NCI-H2107 (cell line): Measurements from ENCODE around the gene SFI1.
A peak's percentile ranks its signal among the peaks of the same experiment; 100 is the strongest.
"Not testable (repeated sequence)": the region's sequence is repeated elsewhere in the genome, so short reads cannot be mapped to it uniquely, and the experiment has no call there.

Experiments
- DNase-seq: peaks from one replicate; lab custom pipeline; 2025; lab: John Stamatoyannopoulos, UW

The SFI1 gene

DNA sequence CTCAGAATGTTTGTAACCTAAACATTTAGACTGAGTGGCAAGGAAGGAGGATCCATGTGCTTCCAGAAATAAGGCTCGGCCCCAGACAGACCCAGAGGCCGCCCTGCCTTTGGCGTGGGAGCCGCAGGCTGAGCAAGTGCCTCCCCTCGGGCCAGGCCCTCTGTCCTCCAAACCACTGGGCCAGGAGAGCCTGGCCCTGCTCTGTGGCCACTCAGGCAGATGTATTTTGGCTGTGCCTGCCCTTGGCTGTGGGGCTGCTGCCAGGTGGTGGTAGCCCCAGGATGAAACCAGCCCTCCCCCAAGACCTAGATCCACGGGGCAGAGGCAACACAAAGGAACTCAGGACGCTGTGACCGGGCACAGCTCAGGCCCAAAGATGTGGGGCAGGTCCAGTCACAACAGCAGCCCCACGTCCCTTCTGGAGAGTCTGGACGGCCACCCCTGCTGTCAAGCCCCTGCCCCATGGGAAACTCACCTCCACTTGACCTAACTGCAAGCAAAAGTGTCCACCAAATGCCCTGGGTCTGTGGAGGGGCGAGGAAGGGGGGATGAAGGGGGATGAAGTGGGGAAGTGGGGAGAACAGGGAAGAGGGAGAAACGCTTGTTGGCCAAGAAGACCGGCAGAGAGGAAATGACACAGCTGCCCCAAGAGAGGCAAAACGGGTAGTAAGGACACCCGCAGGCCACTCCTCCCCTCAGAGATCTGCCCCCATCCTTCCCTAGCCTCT lies 141.7 kb downstream of the SFI1 start:
- DNase-seq, result no peak

DNA sequence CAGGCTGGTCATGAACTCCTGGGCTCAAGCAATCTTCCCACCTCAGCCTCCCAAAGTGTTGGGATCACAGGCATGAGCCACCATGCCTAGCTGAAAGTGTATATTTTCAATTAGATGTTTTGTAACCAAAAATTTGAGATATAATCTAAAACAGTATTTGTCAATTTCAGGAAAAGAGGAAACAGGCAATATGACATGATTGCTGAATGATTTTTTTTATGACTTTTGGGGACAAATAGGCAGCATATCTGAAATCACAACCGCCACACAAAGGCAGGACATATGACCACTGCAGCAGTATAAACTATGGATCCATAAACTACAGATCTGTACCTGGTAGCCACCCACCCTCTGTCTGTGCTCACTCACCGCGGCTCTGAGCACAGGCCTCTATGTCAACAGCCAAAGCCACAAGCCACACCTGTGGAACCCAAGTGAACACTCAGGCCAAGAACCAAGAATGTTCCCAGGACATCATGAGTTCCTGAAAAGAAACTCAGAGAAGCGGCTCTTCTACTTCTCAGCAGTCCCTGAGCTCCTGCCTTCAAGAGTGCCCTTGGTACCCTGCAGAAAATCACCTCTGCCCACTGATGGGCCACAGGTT lies 143.2 kb downstream of the SFI1 start:
- DNase-seq, result no peak

DNA sequence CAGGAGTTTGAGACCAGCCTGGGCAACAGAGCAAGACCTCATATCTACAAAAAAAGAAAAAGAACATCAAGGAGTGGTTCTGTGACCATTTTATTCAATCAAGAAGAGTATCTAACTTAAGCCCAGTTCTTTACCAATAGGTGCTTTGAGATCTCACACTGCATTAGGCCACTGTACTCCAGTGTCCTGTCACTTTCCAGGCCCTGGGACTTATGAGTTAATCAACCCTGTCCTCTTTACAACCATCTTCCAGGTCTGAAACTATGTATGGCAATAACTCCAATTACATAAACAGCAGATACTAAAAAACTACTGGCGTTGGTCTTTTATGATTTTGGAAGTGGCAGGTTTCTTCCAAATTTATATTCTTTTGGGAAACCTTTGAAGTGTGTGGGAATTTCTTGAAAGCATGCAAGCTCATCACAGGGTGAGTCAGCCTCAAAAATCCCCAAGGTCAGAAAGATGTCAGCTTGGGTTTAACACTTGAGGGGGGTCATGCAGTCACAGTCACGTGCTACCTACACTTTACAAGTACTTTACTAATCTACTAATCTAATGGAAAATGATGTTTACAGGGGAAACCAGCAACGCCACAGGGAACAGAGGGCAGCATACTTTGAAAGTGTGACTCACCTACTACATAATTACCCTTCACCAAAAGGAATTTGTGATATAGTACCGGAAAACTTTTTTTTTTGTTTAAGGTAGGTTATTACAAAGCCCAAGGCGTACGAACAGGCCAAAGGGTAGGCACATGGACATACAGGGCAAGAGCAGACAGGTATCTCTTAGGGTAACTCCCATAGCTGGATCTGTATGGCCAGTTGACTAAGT lies 150.1 kb downstream of the SFI1 start:
- DNase-seq, result no peak

DNA sequence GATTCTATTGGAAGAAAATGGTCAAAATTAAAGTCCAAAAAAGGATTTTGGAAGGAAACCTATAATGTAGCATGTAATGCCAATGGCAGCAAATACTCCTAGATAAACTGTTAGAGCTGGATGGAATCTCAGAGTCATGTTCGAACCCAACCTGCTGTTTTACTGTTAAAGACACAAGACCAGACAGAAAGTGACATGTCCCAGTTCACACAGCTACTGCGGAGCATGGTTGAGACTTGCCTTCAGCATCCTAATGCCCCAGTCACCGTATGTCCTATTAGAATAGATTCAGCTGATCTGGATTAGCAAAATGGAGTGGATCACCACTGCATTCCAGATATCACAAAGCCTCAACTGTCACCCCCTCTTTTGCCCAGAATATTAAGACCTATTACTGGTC lies 150.7 kb downstream of the SFI1 start:
- DNase-seq, result no peak

DNA sequence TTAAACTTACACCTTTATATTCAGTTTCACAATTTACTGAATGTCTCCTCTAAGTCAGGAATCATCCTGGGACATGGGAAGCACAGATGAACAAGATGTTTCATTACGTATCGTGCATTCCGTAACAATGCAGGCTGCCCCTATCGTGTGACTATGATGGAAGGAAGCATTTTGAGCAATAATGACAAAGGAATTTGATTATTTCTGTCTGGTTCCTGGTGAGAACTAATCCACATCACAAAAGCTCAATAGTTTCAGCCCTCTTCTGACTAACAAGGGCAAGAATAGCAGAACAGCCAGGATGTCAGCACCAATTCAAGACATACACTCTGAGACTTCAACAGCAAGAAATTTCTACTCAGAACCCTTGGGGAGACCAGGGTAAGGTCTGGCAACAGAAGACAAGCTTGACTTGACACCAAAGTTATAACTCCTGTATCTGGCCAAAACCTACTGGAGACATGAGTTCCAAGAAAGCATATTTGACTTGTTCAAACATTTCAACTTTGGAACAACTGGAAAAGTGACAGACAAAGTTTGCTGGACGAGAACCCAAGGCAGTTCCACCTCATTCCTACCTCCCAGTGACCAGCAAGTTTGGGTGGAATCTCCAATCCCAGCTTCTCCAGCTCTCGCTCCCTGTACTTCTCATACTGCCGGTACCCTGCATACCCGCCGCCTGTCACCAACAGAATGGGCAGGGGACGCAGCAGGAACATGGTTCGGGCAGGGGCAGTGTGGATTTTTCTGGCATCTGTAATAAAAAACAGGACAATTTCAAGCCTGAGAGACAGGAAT lies 151.4 kb downstream of the SFI1 start:
- DNase-seq, result no peak

DNA sequence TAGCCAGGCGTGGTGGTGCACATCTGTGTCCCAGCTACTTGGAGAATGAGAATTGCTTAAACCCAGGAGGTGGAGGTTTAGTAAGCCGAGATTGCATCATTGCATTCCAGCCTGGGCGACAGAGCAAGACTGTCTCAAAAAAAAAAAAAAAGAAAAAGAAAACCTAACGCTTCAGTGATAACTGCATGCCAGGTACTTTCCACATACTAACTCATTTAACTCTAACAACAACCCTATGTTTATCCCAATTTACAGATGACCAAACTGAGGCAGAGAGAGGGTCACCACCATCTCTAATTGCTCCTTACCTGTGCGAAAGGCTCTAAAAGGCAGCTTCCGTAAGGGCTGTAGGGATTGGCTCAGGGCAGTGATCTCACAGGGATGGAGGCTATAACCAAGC lies 154.1 kb downstream of the SFI1 start:
- no peak for DNase-seq

DNA sequence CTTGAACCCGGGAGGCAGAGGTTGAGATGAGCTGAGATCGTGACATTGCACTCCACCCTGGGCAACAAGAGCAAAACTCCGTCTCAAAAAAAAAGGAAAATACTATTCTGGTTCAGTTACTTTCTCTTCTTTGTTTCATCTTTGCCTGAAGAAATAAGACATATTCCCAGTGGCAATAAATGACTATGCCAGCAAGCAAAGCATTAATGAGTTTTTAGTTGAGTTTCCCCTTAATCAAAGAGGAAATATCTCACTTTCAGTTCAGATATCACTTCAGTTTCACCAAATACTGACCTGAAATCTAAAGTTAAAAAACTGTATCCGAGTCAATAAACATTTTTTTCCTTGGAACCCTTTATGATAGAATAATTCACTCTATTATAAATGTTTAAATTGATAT lies 155.3 kb downstream of the SFI1 start:
- no peak for DNase-seq

DNA sequence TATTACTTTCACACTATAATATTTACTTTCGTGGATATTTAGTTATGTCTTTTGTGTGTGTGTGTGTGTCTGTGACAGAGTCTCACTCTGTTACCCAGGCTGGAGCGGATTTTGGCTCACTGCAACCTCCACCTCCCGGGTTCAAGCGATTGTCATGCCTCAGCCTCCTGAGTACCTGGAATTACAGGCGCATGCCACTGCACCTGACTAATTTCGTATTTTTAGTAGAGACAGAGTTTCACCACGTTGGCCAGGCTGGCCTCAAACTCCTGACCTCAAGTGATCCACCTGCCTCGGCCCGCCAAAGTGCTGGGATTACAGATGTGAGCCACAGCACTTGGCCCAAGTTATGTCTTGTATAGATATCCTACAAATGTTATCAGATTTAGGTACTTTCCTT lies 155.8 kb downstream of the SFI1 start:
- no peak for DNase-seq

DNA sequence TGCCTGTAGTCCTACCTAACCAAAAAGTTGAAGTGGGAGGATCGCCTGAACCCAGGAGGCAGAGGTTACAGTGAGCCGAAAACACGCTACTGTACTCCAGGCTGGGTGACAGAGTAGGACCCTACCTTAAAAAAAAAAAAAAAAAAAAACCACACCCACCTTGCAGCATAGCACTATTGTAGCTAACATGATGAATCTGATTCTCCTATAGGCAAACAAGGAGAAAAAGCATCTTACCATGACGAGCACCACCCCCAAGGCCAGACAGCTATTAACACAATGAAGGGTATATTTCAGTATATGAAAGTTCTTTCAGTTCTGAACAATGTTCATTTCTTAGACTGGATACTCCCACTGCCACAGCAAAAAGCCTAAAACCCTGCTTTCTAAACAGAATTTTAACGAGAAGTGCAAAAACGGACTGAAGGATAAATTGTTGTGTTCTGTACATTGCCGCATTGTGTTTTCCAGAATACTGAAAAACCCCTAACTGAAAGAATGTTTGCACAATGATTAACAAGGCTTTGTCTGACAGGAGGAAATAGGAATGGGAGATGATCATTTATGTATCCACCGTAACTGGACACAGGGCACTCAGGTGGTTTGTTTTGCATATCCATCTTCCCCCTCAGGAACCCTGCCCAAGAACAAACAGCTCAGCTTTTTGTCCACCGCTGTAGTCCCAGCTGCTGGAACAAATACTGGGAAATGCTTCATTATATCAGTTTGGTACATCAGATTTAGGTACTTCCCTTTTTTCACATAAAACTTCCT lies 156.8 kb downstream of the SFI1 start:
- no peak for DNase-seq

DNA sequence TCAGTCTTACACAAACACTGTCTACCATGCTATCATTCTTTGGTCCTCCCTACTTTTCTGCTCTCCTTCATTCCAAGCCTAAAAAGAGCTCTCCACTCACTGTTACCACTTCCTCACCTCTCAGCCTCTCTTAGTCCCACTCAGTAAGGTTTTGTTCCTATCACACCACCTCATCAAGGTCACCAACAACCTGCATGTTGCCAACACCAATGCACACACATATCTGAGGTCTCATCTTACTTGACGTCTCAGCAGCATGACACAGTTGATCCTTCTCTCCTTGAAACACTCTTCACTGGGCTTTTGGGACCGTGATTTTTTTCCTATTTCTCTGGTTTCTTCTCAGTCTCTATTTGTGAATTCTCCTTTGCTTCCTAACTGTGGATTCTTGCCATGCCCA lies 157.6 kb downstream of the SFI1 start:
- DNase-seq, result no peak

DNA sequence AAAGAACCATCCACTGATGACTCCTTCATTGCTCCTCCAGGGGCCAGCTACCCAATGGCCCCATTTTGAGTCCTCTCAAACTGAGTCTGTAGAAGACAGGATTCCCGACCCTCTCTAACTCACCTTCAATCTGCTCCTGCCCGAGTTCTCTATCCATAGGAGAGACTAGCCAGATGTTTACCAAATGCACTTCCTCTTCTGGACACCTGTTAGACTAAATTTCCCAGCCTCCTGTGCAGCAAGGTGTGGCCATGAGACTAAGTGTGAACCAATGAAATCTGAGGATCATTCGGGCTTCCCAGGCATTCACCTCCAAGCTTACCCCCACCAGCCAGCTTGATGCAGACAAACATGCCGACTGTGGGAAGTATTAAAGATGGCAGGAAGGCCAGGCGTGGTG lies 158.1 kb downstream of the SFI1 start:
- DNase-seq, result no peak

DNA sequence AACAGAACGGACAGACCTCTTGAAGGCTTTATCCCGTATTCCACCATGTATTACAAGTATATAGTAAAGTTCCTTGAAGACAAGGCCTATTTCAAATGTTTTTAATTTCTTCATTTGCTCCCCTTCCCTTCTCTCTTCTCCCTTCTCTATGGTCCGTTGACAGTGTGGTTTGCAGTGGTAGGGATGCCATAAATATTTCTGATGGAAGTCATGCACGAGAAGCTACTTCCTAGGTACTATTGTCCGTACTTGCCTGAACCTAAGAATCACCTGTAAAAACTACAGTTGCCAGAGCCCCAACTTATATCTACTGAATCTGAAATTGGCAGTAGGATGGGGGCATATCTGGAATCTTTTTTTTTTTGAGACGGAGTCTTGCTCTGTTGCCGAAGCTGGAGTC lies 162.9 kb downstream of the SFI1 start:
- DNase-seq, result no peak

DNA sequence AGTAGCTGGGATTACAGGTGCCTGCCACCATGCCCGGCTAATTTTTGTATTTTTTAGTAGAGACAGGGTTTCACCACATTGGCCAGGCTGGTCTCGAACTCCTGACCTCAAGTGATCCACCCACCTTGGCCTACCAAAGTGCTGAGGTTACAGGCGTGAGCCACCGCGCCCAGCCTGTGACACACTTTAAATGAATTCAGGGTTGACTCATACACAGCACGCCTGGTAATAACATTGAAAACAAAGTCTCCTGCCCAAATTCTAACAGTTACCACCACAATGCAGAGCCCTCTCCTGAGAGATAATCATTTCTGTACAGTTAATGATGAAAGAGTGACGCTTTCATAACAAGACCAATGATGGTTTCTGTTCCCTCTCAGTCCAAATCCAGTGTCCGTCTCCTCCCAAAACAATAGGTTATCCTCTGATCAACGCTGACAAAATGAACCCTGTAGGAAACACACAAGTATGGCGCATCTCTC lies 164.6 kb downstream of the SFI1 start:
- not testable (repeated sequence) for DNase-seq

DNA sequence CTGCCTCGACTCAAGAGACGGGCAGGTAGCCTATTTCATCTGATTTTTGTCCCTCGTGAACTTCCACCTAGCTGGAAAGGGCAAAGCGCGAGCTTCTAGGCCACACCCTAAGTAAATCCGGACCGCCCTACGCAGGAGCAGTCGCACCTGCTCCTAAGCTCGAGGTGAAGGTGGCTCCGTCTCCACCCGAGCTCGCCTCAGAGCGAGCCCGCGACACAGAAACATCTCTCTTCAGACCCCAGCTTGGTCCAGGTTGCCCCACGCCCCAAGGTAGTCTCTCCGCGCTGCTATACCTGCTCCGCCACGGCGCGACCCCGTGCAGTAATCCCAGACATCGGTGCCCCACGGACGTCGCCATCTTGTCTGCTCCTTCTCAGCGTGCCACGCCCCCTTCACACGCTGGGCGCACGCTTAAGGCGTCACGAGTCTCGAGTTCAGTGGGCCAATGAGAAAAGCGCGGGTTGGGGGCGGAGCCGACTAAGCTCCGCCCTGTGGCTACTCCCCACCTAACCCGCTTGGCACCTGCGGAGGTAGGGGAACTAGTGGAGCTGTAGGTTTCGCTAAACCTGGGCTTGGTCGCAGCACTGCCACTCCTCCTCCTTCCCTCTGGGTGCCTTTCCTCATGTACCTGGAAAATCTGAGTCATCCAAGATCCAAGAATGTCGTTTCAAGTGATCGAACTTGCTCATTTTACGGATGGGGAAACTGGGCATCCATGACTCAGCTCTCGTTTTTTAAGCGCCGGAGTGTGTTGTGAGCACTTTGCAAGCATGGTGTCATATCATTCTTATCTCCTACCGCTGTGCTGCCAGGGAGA lies 165.7 kb downstream of the SFI1 start, which contains the start of gene PISD:
Gene PISD, minus strand, starts transcription at position 365 of the 817 bp plus-strand sequence. Its CDS starts 7 bp downstream, at position 358.
- DNase-seq, result peak; percentile 93

DNA sequence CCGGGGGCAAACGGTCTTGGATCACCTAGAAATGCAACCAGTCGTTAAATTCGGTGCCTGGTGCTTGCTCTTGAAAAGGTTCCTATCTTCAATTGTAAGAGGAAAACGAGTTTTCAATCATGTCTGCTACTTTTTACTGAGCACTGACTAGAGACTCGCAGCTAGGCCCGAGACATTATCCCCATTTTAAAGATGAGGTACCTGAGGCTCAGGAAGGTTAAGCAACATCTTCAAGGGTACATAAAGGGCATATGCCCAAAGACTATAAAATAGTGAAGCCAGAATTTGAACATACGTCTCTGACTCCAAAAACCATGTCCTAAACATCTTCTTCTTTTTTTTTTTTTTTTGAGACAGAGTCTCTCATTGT lies 166.3 kb downstream of the SFI1 start:
- DNase-seq, result no peak
